K562 (cell line): ENCODE data around the gene RGMB.

Experiments used
- MYNN ChIP-seq, 2 experiments: sonication (generic); formaldehyde crosslinking in 1 of 2; IDR thresholded peaks; 2 replicates each; pipeline versions ENCODE4 v1.5.0 to v1.6.1; 2016 to 2020; ENCODE audit warnings: antibody characterized with exemption in 1 of 2, missing genetic modification reagents in 1 of 2
- POLR2A ChIP-seq: fragments of 450-650 bp; conservative IDR thresholded peaks from 2 replicates; pipeline ENCODE4 v1.6.1; 2016
- TF ChIP-seq, protein P1 (sequence below): fragments of 450-650 bp; formaldehyde crosslinking; IDR thresholded peaks from 2 replicates; pipeline ENCODE4 v1.4.0; 2020; ENCODE audit warnings: mild to moderate bottlenecking, moderate library complexity

GRCh38 chr5:98798371-98798770 is 24.9 kb downstream of the RGMB start:
- no peak for TF ChIP-seq MYNN (IDR thresholded peaks at IDR 0.05)
- TF ChIP-seq MYNN (CRISPR knock-in tag; IDR thresholded peaks at IDR 0.05): no peak
- TF ChIP-seq, protein P1, sequence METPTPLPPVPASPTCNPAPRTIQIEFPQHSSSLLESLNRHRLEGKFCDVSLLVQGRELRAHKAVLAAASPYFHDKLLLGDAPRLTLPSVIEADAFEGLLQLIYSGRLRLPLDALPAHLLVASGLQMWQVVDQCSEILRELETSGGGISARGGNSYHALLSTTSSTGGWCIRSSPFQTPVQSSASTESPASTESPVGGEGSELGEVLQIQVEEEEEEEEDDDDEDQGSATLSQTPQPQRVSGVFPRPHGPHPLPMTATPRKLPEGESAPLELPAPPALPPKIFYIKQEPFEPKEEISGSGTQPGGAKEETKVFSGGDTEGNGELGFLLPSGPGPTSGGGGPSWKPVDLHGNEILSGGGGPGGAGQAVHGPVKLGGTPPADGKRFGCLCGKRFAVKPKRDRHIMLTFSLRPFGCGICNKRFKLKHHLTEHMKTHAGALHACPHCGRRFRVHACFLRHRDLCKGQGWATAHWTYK (CRISPR knock-in tag): no peak
- no peak for TF ChIP-seq POLR2A
